HG03108 (cell line): ENCODE measurements around the gene TRIO.

Experiments
- ATAC-seq: cut with Tn5 transposase; IDR thresholded peaks from one replicate; pipeline ENCODE4 v1.9.1; 2021; ENCODE audit warnings: moderate library complexity; ENCODE audit not compliant: unreplicated experiment

TRIO gene

GRCh38 chr5:14165375-14166106 lies 22.4 kb downstream of the TRIO start:
- no peak for ATAC-seq

GRCh38 chr5:14166437-14166836 lies 23.3 kb downstream of the TRIO start:
- ATAC-seq = no peak

DNA sequence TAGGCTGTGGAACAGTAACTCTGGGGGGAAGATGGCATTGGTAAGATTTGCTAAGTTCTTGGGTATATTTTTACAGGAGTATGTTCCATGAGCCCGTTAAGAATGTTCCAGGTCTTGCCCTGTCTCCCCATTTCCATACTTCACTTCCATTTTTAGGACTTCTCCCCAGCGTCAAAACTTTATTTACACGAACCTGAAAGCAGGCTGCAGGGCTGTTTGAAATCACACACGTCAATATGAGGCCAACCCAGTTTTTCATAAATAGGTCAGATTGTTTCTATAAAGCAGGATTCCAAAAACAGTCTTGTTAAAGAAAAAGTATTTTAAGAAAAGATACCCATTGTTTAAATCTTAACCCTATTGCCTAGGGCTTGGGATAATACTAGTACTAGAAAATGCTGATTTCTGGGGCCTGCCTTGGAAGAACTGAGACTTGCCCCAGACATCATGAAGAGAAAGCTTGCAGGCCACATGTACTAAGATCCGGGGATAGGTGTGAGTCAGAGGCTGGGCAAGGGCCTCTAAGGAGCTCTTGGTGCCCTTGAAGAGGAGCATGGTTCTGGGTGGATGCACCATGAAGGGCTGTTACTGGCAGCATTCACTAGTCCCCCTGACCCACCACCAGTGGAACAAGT lies 24.2 kb downstream of the TRIO start:
- ATAC-seq = no peak

DNA sequence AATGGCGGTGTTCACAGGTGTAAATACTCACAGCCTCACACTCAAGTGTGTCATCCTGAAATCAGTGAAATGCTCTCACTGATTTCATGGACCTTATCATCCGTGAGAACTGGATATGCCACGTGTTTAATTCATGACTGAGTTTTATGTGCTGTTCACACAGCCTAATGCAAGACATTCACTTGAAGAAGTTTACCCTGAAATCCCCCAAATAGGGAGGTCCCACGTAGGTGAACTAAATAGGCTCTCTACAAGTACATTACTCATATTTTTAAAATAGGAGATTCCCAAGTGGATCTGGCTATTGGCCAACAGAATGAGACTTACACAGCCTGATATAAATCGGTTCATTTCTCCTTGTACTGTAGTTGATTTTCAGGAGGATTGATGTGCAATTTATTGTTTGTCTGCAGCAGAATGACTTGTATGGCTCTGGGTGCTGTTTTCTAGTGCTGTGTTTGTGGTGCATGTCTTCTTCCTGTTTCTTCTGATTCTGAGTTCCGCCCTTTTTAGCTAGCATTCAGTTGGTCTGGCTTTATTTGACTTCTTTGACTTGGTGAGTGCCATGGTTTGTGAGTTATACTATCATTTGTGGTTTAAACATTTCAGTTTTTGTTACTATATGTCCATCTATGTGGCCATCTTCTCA lies 25.1 kb downstream of the TRIO start:
- ATAC-seq = peak; percentile 31

- peak; percentile 2 for ATAC-seq
Observed at GRCh38 chr5:14168793-14169262, 25.7 kb downstream of the TRIO start.

GRCh38 chr5:14171046-14171445 lies 27.9 kb downstream of the TRIO start:
- ATAC-seq = no peak

- ATAC-seq = no peak
Observed at GRCh38 chr5:14171621-14172020, 28.5 kb downstream of the TRIO start.

DNA sequence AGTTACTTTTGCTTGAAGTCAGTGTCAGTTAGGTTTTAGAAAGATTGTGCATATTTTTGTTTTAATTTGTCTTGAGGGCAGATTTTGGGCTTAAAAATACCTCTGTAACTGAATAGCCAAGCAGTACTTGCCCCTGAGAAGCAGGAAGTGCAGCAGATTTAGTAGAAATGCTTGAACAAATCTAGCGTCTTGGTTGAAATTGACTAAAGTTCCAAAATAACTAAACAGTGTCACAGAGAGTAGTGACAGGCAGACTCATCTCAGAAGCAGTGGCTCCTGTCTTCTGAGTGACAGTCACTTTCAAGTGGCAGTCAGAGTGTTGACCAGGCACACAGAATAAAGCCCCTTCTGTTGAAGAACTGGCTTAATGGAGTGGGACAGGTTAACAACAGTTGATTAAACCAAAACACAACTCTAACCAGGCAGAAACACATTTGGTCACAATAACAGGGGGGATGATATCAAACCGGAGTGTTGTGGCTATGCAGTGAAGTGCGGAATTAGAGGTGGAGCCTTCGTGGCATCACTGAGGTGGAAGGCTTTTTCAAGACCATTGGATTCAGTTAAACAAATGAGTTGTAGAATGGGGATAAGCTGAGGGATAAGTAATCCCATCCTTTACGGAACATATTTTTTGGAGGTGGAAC lies 29.1 kb downstream of the TRIO start:
- peak; percentile 37 for ATAC-seq

- no peak for ATAC-seq
Observed at GRCh38 chr5:14173377-14174229, 30.5 kb downstream of the TRIO start.

DNA sequence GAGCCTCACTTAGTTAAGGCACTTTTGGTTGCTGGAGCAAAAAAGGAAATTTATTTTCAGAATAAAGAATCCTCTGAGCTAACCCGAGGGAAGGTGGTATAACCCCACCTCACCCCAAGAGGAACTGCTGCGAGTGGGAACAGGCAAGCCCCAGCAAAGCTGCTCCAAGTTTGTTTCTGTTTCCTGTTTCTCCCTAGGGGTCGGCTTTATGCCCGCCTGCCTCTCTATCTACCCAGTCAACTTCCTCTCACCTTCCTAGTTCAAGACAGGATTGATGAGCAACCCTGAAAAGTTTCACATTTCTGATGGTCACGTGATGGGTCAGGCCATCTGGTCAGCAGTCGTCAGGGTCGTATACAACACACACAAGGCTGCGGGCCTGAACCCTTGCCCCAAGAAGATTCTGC lies 31.1 kb downstream of the TRIO start:
- ATAC-seq = peak; percentile 42

GRCh38 chr5:14175381-14175780 lies 32.2 kb downstream of the TRIO start:
- ATAC-seq = no peak

DNA sequence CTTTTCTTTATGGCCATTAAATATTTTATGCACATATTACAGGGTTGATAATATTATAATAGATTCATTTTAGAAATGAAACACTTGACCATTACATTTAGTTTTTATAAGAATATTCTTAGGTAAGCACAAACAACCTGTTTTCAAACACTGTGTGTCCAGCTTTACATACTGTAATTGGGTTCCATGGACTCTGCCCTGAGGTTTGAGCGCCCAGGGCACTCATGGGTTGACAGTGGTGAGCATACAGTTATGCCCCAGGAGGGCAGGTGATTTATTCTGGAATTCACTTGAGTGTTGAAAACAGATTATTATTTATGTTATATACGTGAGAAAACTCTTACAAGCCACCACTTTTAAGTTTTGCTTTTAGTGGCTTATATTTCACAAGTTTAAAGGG lies 33.7 kb downstream of the TRIO start:
- no peak for ATAC-seq

DNA sequence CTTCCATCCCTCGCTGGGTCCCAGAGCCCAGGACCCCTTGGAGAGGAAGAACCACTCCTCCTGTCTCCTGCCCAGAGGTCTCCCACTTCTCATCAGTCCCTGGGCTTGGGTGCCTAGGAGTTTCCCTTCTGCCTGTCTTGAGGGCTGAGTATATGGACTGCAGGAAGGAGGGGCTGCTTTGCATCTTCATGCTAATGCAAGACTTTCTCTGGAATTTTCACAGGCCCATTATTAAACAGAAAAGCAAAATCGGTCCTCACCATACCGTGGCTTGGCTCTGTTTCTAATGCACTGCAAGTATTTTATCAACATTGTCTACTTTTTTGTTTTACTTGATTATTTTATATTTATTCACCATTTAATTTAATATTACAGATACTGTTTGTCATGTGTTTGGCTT lies 34.5 kb downstream of the TRIO start:
- ATAC-seq = no peak

GRCh38 chr5:14178091-14178490 lies 34.9 kb downstream of the TRIO start:
- no peak for ATAC-seq

DNA sequence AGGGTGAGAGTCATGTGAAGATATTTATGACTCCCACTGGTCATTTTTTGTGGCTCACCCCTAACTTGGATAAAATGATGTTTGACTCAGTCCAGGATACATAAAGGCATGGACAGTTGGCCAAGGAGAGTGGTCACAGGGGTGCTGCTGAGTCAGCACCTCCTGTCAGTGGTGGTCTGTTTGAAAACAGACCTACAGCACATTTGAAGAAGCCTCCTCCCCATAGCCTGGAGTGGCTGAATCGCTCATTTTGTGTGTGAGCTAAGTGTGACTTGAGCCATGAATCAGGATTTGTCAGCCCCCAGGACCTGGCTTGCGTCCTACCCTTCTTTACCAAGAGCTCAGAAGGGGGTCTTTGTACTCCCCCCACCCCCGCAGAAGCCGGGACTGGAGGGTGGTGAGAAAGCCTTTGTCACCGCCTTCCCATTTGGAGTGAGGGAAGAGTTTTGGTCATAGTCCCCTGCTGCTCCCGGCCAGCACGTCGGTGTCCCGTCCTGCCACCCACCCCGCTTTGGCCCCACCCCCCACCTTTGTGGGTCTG lies 35.6 kb downstream of the TRIO start:
- ATAC-seq = no peak

DNA sequence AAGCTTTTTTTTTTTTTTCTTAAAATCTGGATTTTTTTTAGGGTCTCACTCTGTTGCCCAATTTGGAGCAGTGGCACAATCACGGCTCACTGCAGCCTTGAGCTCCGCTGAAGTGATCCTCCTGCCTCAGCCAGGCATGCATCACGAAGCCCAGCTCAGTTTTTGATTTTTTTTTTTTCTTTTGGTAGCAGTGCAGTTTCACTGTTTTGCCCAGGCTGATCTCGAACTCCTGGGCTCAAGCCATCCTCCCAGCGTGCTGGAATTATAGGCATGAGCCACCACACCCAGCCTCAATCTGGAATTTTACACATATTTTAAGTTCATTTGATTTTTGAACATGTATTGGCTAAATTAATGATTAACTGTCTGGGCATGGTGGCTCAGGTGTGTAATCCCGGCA lies 36.3 kb downstream of the TRIO start:
- no peak for ATAC-seq

- no peak for ATAC-seq
Observed at GRCh38 chr5:14180437-14180836, 37.3 kb downstream of the TRIO start.

DNA sequence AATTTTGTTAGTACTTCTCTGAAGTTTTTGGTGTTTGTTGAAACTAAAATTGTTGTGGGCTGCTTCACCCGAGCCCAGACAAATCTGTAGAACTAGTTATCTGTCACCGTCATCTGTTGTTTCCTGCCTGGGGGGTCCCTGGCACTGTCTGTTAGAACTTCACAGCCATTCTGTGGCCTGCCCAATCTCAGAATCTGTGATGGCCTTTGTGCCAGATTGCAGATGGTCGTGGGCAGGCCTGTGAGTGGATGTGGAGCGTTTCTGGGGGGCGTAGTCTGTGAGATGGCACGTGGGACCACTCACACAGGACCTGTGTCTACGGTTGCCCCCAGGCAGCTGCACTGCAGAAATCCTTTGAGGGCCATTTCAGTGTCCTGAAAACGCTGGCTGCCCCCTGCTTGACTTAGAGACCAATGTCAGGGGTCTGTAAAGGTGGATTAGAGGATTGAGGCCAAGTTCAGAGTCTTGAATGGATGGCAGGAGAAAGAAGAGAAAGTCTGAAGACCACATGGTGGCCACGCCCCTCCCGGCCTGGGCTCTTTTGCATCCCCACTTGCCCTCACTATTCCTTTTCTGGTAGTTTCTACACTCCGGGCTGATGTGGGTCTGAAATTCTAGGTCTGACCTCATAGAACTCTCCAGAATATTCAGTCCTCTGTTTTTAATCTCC lies 38.3 kb downstream of the TRIO start:
- no peak for ATAC-seq

GRCh38 chr5:14182761-14183160 lies 39.6 kb downstream of the TRIO start:
- no peak for ATAC-seq
